ENCODE results near the gene RFXAP. TPM values are rescaled to one million over a fixed set of nuclear protein-coding genes. Genes with fewer than 3 reads are reported as not detected.

RFXAP gene, protein sequence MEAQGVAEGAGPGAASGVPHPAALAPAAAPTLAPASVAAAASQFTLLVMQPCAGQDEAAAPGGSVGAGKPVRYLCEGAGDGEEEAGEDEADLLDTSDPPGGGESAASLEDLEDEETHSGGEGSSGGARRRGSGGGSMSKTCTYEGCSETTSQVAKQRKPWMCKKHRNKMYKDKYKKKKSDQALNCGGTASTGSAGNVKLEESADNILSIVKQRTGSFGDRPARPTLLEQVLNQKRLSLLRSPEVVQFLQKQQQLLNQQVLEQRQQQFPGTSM
- 10 to 100 TPM in 1 of 4 donors, 1 to 10 TPM in 3; 6.0 to 10.7 (median 9.4) TPM for total RNA-seq

DNA sequence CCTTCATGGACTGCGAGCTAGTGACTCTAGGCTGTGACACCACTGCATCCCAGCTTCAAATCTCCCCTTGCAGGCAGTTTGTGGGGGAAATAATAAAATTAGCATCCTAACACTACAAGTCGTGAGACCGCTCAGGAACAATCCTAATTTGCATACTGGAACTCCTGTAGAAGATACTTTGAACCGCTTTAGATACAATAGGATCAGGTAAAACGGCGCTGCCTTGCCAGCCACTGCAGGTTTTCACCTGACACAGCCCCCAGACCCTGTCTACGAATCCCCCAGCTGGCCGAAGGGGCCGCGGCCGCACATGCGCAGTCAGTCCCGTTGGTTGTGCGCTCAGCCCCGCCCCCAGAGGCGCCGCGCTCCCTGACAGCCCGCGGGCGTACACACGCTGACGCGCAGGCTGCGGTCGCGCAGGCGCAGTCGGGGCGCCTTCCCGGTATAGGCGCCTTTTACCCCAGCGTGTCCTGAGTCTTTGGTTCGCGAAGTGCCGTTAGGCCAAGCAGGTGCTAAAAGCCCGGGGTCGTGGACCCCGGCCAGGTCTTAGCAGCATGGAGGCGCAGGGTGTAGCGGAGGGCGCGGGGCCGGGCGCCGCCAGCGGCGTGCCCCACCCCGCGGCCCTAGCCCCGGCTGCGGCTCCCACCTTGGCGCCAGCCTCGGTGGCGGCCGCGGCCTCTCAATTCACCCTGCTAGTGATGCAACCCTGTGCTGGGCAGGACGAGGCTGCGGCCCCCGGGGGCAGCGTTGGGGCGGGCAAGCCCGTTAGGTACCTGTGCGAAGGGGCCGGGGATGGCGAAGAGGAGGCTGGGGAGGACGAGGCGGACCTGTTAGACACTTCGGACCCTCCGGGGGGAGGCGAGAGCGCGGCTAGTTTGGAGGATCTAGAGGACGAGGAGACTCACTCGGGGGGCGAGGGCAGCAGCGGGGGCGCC, at the start of gene RFXAP:
Gene RFXAP (plus strand): TSS at position 419 of the 935 bp plus-strand sequence. CDS start 136 bp downstream, at position 555.
- no peaks in the 10 kb centered on the region for H3K36me3 ChIP-seq
- intact Hi-C loops (cut with DNase I), result no loop called here
- H3K4me1 ChIP-seq, result peaks cover 8 to 17% of the 10 kb centered on the region in 2 donors
- 0 to 1% methylated on average over 15 to 34 of the region's 78 CpGs for WGBS, 2 donors
- peak within 1 kb of the TSS; percentile 61 to 92 (median 78) for H3K4me3 ChIP-seq (replicated peaks in 1 of 3)
- no peaks in the 10 kb centered on the region for H3K9me3 ChIP-seq
- peak; percentile 89 for DNase-seq
- H3K27me3 ChIP-seq, result no peaks in the 10 kb centered on the region
- TF ChIP-seq POLR2A (IDR thresholded peaks at IDR 0.05), result peak in 1 of 2 donors; percentile 73
- TF ChIP-seq, protein P1, sequence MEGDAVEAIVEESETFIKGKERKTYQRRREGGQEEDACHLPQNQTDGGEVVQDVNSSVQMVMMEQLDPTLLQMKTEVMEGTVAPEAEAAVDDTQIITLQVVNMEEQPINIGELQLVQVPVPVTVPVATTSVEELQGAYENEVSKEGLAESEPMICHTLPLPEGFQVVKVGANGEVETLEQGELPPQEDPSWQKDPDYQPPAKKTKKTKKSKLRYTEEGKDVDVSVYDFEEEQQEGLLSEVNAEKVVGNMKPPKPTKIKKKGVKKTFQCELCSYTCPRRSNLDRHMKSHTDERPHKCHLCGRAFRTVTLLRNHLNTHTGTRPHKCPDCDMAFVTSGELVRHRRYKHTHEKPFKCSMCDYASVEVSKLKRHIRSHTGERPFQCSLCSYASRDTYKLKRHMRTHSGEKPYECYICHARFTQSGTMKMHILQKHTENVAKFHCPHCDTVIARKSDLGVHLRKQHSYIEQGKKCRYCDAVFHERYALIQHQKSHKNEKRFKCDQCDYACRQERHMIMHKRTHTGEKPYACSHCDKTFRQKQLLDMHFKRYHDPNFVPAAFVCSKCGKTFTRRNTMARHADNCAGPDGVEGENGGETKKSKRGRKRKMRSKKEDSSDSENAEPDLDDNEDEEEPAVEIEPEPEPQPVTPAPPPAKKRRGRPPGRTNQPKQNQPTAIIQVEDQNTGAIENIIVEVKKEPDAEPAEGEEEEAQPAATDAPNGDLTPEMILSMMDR (IDR thresholded peaks at IDR 0.05), result peak in 3 of 6 experiments; percentile 2 to 26 (median 18)
- peak within 1 kb of the TSS in 2 of 3 donors; percentile 60 to 66 for H3K27ac ChIP-seq

DNA sequence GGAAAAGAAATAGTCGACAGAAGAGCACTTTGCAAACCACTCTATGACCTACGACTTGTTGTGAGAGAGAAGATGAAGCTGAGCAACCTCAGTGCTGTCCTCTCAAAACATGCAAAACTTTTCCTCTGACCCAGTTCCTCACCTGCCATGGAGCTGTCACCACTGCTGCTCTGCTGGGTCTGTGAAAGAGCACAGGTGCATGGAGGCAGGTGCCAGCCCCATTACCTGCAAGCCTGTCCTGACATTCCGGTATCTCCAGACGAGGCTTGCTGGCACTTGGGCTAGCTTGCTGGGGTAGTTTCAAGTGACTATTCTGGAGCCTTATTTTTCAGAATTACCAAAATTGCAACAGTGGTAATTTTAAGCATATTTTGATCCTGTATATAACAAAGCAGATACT, 49.5 kb upstream of the RFXAP start:
- H3K27me3 ChIP-seq, result no peaks in the 10 kb centered on the region
- no peak overlapping the region for H3K27ac ChIP-seq
- intact Hi-C loops (cut with DNase I), result no loop called here
- H3K4me3 ChIP-seq (replicated peaks in 1 of 3), result no peak overlapping the region
- WGBS, 2 donors, result 60 to 69% methylated on average over 4 of the region's 4 CpGs
- DNase-seq, result no peak
- no peaks in the 10 kb centered on the region for H3K9me3 ChIP-seq
- H3K4me1 ChIP-seq, result no peaks in the 10 kb centered on the region
- TF ChIP-seq, protein P1 (IDR thresholded peaks at IDR 0.05), result no peak
- TF ChIP-seq POLR2A (IDR thresholded peaks at IDR 0.05), result no peak
- no peaks in the 10 kb centered on the region for H3K36me3 ChIP-seq

DNA sequence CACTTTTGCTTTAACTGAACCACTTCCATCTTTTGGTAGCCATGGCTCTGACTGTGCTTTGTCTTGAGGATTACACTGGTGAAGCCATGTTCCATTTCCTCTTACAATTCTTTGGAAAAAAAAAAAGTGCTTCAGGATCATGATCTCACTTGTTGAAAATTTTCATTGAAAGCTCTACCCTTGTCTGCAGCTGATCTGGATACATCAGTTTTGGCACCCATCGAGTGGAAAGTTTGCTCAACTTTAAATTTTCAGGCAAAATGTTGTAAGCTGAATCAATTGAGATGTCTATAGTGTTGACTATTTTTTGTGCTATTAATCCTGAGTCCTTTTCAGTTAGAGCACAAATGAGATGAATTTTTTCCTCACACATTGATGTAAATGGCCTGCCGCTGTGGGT, 48.3 kb upstream of the RFXAP start:
- DNase-seq, result no peak
- intact Hi-C loops (cut with DNase I), result no loop called here
- H3K9me3 ChIP-seq, result no peaks in the 10 kb centered on the region
- no peaks in the 10 kb centered on the region for H3K27me3 ChIP-seq
- H3K4me1 ChIP-seq, result no peaks in the 10 kb centered on the region
- H3K36me3 ChIP-seq, result no peaks in the 10 kb centered on the region
- H3K27ac ChIP-seq, result no peak overlapping the region
- H3K4me3 ChIP-seq (replicated peaks in 1 of 3), result no peak overlapping the region
- TF ChIP-seq, protein P1 (IDR thresholded peaks at IDR 0.05), result no peak
- TF ChIP-seq POLR2A (IDR thresholded peaks at IDR 0.05), result no peak
- 91 to 94% methylated on average over 2 of the region's 2 CpGs for WGBS, 2 donors

DNA sequence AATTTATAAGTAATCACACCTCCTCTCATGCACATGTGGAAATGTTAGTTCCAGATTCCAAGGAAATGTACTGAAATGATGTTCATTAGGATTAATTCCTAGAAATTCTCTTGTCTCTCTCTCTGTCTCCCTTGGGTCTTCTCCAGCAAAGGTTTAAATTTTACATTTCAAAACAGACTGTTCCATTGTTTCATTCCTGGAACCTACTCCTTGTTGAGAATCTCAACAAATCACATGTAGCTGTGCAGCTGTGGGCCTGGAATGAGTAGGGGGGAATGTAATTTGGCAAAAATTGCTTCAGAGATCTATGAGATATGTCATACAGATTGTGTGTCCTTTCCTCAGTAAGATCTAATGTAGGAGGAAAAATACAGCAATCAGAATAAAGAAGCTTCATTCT, 46.2 kb upstream of the RFXAP start:
- Histone ChIP-seq H3K27me3 (no peaks in the 10 kb centered on the region), H3K4me1 (no peaks in the 10 kb centered on the region), H3K4me3 (replicated peaks in 1 of 3) (no peak overlapping the region)

More for the DNA sequence above, 46.2 kb upstream of the RFXAP start:
- TF ChIP-seq, protein P1 (IDR thresholded peaks at IDR 0.05), result no peak
- TF ChIP-seq POLR2A (IDR thresholded peaks at IDR 0.05), result no peak
- no peak overlapping the region for H3K27ac ChIP-seq
- no peak for DNase-seq
- intact Hi-C loops (cut with DNase I), result no loop called here
- no peaks in the 10 kb centered on the region for H3K36me3 ChIP-seq
- no peaks in the 10 kb centered on the region for H3K9me3 ChIP-seq

Measured in thyroid gland (tissue), 4 donors.